ENCODE results near the gene SCN1B.

DNA sequence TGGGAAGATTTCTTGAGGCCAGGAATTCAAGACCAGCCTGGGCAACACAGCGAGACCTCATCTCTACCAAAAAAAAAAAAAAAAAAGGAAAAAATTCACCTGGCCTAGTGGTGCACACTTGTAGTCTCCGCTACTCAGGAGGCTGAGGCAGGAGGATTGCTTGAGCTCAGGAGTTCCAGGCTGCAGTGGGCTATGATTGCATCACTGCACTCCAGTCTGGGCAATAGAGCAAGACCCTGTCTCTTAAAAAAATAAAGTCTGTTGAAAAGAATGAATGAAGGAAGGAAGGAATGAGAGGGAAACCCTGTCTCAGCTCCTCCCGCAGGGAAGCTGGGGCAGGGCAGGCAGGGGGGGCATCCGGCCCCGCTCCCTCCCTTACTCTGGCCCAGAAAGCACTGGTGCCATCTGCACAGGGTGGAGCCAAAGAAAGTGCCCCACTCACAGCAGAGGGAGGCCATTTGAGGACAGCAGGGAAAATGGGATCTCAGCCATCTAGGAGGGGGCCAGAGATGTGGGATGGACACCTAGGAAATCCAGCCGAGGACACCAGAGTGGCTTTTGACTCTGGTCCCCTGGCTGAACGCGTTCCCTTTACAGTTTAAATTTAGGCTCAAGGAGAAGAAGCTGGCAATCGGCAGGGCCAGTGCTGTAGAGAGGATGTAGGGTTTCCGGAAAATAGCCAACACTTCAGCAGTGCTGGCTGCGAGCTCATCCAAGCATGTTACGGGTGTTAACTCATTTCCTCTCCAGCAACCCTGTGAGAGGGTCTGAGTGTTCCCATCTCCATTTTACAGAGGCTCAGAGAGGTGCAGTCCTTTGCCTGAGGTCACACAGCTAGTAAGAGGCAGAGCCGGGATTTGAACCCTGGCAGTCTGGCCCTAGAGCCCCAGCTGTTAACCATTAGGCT is 7.7 kb downstream of the SCN1B start:
- TF ChIP-seq, protein P1, sequence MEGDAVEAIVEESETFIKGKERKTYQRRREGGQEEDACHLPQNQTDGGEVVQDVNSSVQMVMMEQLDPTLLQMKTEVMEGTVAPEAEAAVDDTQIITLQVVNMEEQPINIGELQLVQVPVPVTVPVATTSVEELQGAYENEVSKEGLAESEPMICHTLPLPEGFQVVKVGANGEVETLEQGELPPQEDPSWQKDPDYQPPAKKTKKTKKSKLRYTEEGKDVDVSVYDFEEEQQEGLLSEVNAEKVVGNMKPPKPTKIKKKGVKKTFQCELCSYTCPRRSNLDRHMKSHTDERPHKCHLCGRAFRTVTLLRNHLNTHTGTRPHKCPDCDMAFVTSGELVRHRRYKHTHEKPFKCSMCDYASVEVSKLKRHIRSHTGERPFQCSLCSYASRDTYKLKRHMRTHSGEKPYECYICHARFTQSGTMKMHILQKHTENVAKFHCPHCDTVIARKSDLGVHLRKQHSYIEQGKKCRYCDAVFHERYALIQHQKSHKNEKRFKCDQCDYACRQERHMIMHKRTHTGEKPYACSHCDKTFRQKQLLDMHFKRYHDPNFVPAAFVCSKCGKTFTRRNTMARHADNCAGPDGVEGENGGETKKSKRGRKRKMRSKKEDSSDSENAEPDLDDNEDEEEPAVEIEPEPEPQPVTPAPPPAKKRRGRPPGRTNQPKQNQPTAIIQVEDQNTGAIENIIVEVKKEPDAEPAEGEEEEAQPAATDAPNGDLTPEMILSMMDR (tag by site-specific recombination; IDR thresholded peaks at IDR 0.05) = no peak
- TF ChIP-seq SP2 (tag by site-specific recombination; IDR thresholded peaks at IDR 0.05) (no peak), ZBTB8A (tag by site-specific recombination; IDR thresholded peaks at IDR 0.05) (no peak), ZNF223 (tag by site-specific recombination; IDR thresholded peaks at IDR 0.05) (no peak), ZSCAN5A (tag by site-specific recombination; IDR thresholded peaks at IDR 0.05) (no peak), MEIS1 (CRISPR knock-in tag; IDR thresholded peaks at IDR 0.05; ENCODE audit: borderline replicate concordance) (no peak), REST (tag by site-specific recombination; IDR thresholded peaks at IDR 0.05) (no peak), ZNF121 (tag by site-specific recombination; IDR thresholded peaks at IDR 0.05) (peak; percentile 75)
- TF ChIP-seq, protein P2, sequence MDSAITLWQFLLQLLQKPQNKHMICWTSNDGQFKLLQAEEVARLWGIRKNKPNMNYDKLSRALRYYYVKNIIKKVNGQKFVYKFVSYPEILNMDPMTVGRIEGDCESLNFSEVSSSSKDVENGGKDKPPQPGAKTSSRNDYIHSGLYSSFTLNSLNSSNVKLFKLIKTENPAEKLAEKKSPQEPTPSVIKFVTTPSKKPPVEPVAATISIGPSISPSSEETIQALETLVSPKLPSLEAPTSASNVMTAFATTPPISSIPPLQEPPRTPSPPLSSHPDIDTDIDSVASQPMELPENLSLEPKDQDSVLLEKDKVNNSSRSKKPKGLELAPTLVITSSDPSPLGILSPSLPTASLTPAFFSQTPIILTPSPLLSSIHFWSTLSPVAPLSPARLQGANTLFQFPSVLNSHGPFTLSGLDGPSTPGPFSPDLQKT (IDR thresholded peaks at IDR 0.05; ENCODE audit: borderline replicate concordance, low read depth, low read length) = no peak

Measured in HEK293 (cell line).